Stimulated activated CD8-positive, alpha-beta memory T cell treated with anti-CD3 and anti-CD28 coated beads, Interleukin-12 subunit alpha, Interleukin-12 subunit beta, amount 100 ng/mL, for 24 hours (primary cell): ENCODE results near the gene RASL12.

Source experiments
- DNase-seq: peaks from one replicate; pipeline ENCODE4 v3.0.0-alpha.2; 2020; ENCODE audit errors: extremely low read depth

RASL12 gene

GRCh38 chr15:65092911-65093792 is 25.4 kb upstream of the RASL12 start:
- DNase-seq, result no peak

GRCh38 chr15:65091946-65092770 is 24.4 kb upstream of the RASL12 start:
- no peak for DNase-seq

GRCh38 chr15:65089206-65089824 is 21.5 kb upstream of the RASL12 start:
- no peak for DNase-seq

- no peak for DNase-seq
Measured at GRCh38 chr15:65088643-65089021, 20.8 kb upstream of the RASL12 start.

- no peak for DNase-seq
Measured at GRCh38 chr15:65087873-65088642, 20.3 kb upstream of the RASL12 start.

GRCh38 chr15:65087411-65087810 is 19.6 kb upstream of the RASL12 start:
- no peak for DNase-seq

- no peak for DNase-seq
Measured at GRCh38 chr15:65086680-65087111, 18.9 kb upstream of the RASL12 start.

- no peak for DNase-seq
Measured at GRCh38 chr15:65085990-65086679, 18.3 kb upstream of the RASL12 start.

- DNase-seq, result no peak
Measured at GRCh38 chr15:65085207-65085753, 17.5 kb upstream of the RASL12 start.

GRCh38 chr15:65084500-65085206 is 16.9 kb upstream of the RASL12 start:
- no peak for DNase-seq

- no peak for DNase-seq
Measured at GRCh38 chr15:65083262-65083701, 15.5 kb upstream of the RASL12 start.

GRCh38 chr15:65082303-65082953 is 14.6 kb upstream of the RASL12 start:
- no peak for DNase-seq

GRCh38 chr15:65081758-65082157 is 14.0 kb upstream of the RASL12 start:
- no peak for DNase-seq

- DNase-seq, result no peak
Measured at GRCh38 chr15:65081270-65081669, 13.5 kb upstream of the RASL12 start.

GRCh38 chr15:65079580-65079979 is 11.8 kb upstream of the RASL12 start:
- DNase-seq, result no peak

GRCh38 chr15:65077981-65078352 is 10.2 kb upstream of the RASL12 start:
- peak; percentile 15 for DNase-seq

GRCh38 chr15:65077291-65077980 is 9.6 kb upstream of the RASL12 start:
- no peak for DNase-seq

GRCh38 chr15:65076486-65077290 is 8.9 kb upstream of the RASL12 start, which contains the start of gene KBTBD13:
TSS of gene KBTBD13 (plus strand) at chr15:65076746. CDS start at chr15:65076816, 70 bp downstream.
- no peak for DNase-seq
